GM18505 (cell line): ENCODE measurements around the gene EFCAB11.
"Not testable (repeated sequence)": the region's sequence is repeated elsewhere in the genome, so short reads cannot be mapped to it uniquely, and the experiment has no call there.

ENCODE experiments used
- ATAC-seq: cut with Tn5 transposase; IDR thresholded peaks from one replicate; pipeline ENCODE4 v1.9.1; 2021; ENCODE audit not compliant: unreplicated experiment
- POLR2A ChIP-seq: IDR thresholded peaks from 4 replicates; pipeline ENCODE4 v1.6.1; 2011; ENCODE audit warnings: borderline replicate concordance; ENCODE audit not compliant: insufficient read depth, insufficient read length; ENCODE audit errors: extremely low read depth

The EFCAB11 gene

GRCh38 chr14:89891055-89891454, 63.5 kb downstream of the EFCAB11 start:
- no peak for ATAC-seq
- no peak for TF ChIP-seq POLR2A

GRCh38 chr14:89890589-89890988, 63.9 kb downstream of the EFCAB11 start:
- TF ChIP-seq POLR2A = no peak
- ATAC-seq = no peak

GRCh38 chr14:89889626-89890025, 64.9 kb downstream of the EFCAB11 start:
- ATAC-seq = no peak
- no peak for TF ChIP-seq POLR2A

- ATAC-seq = no peak
Measured at GRCh38 chr14:89884761-89885160, 69.8 kb downstream of the EFCAB11 start.

GRCh38 chr14:89881839-89882238, 72.7 kb downstream of the EFCAB11 start:
- ATAC-seq = no peak
- TF ChIP-seq POLR2A = no peak

More at GRCh38 chr14:89884761-89885160, 69.8 kb downstream of the EFCAB11 start:
- TF ChIP-seq POLR2A = no peak

- ATAC-seq = not testable (repeated sequence)
Measured at GRCh38 chr14:89874091-89874490, 80.4 kb downstream of the EFCAB11 start.

GRCh38 chr14:89870316-89870715, 84.2 kb downstream of the EFCAB11 start:
- no peak for TF ChIP-seq POLR2A
- ATAC-seq = no peak

GRCh38 chr14:89869606-89870005, 84.9 kb downstream of the EFCAB11 start:
- ATAC-seq = no peak
- no peak for TF ChIP-seq POLR2A

GRCh38 chr14:89866458-89866857, 88.1 kb downstream of the EFCAB11 start:
- no peak for ATAC-seq
- TF ChIP-seq POLR2A = no peak

GRCh38 chr14:89865153-89865552, 89.4 kb downstream of the EFCAB11 start:
- no peak for ATAC-seq
- no peak for TF ChIP-seq POLR2A

GRCh38 chr14:89862856-89863255, 91.7 kb downstream of the EFCAB11 start:
- TF ChIP-seq POLR2A = no peak
- ATAC-seq = no peak

GRCh38 chr14:89861630-89862029, 92.9 kb downstream of the EFCAB11 start:
- no peak for TF ChIP-seq POLR2A
- ATAC-seq = no peak

GRCh38 chr14:89858089-89858488, 96.4 kb downstream of the EFCAB11 start:
- no peak for ATAC-seq
- TF ChIP-seq POLR2A = no peak

- no peak for TF ChIP-seq POLR2A
- no peak for ATAC-seq
Measured at GRCh38 chr14:89856871-89857345, 97.6 kb downstream of the EFCAB11 start.

GRCh38 chr14:89855961-89856656, 98.4 kb downstream of the EFCAB11 start:
- no peak for TF ChIP-seq POLR2A
- ATAC-seq = no peak
